ENCODE measurements around the gene TMEM179B. TPM values are rescaled to one million over a fixed set of nuclear protein-coding genes. Genes with fewer than 3 reads are reported as not detected.

Gene TMEM179B
- polyA plus RNA-seq, 1 donor (not counting 4 experiments of a cell fraction or from before 2014, with no cell fraction given) = 35.4 TPM

- Histone ChIP-seq H4K20me1 (ENCODE audit: control insufficient read depth, extremely low read depth, insufficient read depth, low read length) (no peaks in the 10 kb centered on the region), H3K27ac (ENCODE audit: control insufficient read depth, insufficient read depth, low read length) (no peak overlapping the region), H3K27me3 (ENCODE audit: control insufficient read depth, extremely low read depth, insufficient read depth, low read length) (no peaks in the 10 kb centered on the region), H2AFZ (ENCODE audit: control insufficient read depth, low read length) (no peak overlapping the region), H3K9me1 (ENCODE audit: control insufficient read depth, extremely low read depth, insufficient read depth, low read length) (no peaks in the 10 kb centered on the region), H3K9ac (ENCODE audit: control insufficient read depth, extremely low read depth, insufficient read depth, low read length) (no peak overlapping the region), H3K36me3 (ENCODE audit: control insufficient read depth in 2 of 2, extremely low read depth in 1 of 2, insufficient read depth in 2 of 2, low read length in 2 of 2) (peaks cover 2 to 4% of the 10 kb centered on the region in 2 experiments), H3K79me2 (ENCODE audit: control insufficient read depth, insufficient read depth, low read length) (no peaks in the 10 kb centered on the region), H3K4me1 (ENCODE audit: control insufficient read depth, extremely low read depth, insufficient read depth, low read length) (peaks cover 3% of the 10 kb centered on the region), H3K9me3 (ENCODE audit: control insufficient read depth, low read depth, low read length) (no peaks in the 10 kb centered on the region), H3K4me2 (ENCODE audit: control insufficient read depth, extremely low read depth, insufficient read depth, low read depth, low read length) (no peak overlapping the region), H3K4me3 (ENCODE audit: control insufficient read depth in 2 of 3, extremely low read depth in 1 of 3, insufficient read depth in 2 of 3, low read depth in 1 of 3, low read length in 3 of 3) (no peak overlapping the region)
- FAIRE-seq (no peak), DNase-seq (ENCODE audit: low read depth, low spot score) (no peak)
- dilution Hi-C loops (cut with MboI; ENCODE audit: extremely low pct_ligation_motif_present, low sequenced_read_pairs) = no loop called here
- TF ChIP-seq EZH2 (IDR thresholded peaks at IDR 0.05; ENCODE audit: low read length) = no peak
- TF ChIP-seq, protein P1, sequence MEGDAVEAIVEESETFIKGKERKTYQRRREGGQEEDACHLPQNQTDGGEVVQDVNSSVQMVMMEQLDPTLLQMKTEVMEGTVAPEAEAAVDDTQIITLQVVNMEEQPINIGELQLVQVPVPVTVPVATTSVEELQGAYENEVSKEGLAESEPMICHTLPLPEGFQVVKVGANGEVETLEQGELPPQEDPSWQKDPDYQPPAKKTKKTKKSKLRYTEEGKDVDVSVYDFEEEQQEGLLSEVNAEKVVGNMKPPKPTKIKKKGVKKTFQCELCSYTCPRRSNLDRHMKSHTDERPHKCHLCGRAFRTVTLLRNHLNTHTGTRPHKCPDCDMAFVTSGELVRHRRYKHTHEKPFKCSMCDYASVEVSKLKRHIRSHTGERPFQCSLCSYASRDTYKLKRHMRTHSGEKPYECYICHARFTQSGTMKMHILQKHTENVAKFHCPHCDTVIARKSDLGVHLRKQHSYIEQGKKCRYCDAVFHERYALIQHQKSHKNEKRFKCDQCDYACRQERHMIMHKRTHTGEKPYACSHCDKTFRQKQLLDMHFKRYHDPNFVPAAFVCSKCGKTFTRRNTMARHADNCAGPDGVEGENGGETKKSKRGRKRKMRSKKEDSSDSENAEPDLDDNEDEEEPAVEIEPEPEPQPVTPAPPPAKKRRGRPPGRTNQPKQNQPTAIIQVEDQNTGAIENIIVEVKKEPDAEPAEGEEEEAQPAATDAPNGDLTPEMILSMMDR (optimal IDR thresholded peaks at IDR 0.05 in 1 of 3, IDR thresholded peaks at IDR 0.05 in 1 of 3, conservative IDR thresholded peaks at IDR 0.05 in 1 of 3; ENCODE audit: extremely low read depth in 1 of 3, insufficient read depth in 2 of 3, low read length in 3 of 3) = no peak
These were observed 24.5 kb downstream of the TMEM179B start for GRCh38 chr11:62811659-62812058.

- H3K9ac ChIP-seq (ENCODE audit: control insufficient read depth, extremely low read depth, insufficient read depth, low read length) = no peak overlapping the region
- no peaks in the 10 kb centered on the region for H3K4me1 ChIP-seq (ENCODE audit: control insufficient read depth, extremely low read depth, insufficient read depth, low read length)
- no peaks in the 10 kb centered on the region for H3K9me3 ChIP-seq (ENCODE audit: control insufficient read depth, low read depth, low read length)
- no peak overlapping the region for H3K4me3 ChIP-seq (ENCODE audit: control insufficient read depth in 2 of 3, extremely low read depth in 1 of 3, insufficient read depth in 2 of 3, low read depth in 1 of 3, low read length in 3 of 3)
- no peaks in the 10 kb centered on the region for H4K20me1 ChIP-seq (ENCODE audit: control insufficient read depth, extremely low read depth, insufficient read depth, low read length)
- H3K9me1 ChIP-seq (ENCODE audit: control insufficient read depth, extremely low read depth, insufficient read depth, low read length) = no peaks in the 10 kb centered on the region
- H2AFZ ChIP-seq (ENCODE audit: control insufficient read depth, low read length) = no peak overlapping the region
- dilution Hi-C loops (cut with MboI; ENCODE audit: extremely low pct_ligation_motif_present, low sequenced_read_pairs) = no loop called here
- DNase-seq (ENCODE audit: low read depth, low spot score) (no peak), FAIRE-seq (no peak)
- H3K36me3 ChIP-seq (ENCODE audit: control insufficient read depth in 2 of 2, extremely low read depth in 1 of 2, insufficient read depth in 2 of 2, low read length in 2 of 2) = peaks cover 2 to 7% of the 10 kb centered on the region in 2 experiments
- TF ChIP-seq EZH2 (IDR thresholded peaks at IDR 0.05; ENCODE audit: low read length) = no peak
- TF ChIP-seq, protein P1 (optimal IDR thresholded peaks at IDR 0.05 in 1 of 3, IDR thresholded peaks at IDR 0.05 in 1 of 3, conservative IDR thresholded peaks at IDR 0.05 in 1 of 3; ENCODE audit: extremely low read depth in 1 of 3, insufficient read depth in 2 of 3, low read length in 3 of 3) = no peak
- no peaks in the 10 kb centered on the region for H3K79me2 ChIP-seq (ENCODE audit: control insufficient read depth, insufficient read depth, low read length)
- H3K27ac ChIP-seq (ENCODE audit: control insufficient read depth, insufficient read depth, low read length) = no peak overlapping the region
- H3K4me2 ChIP-seq (ENCODE audit: control insufficient read depth, extremely low read depth, insufficient read depth, low read depth, low read length) = no peak overlapping the region
- H3K27me3 ChIP-seq (ENCODE audit: control insufficient read depth, extremely low read depth, insufficient read depth, low read length) = no peaks in the 10 kb centered on the region
These were observed 29.4 kb downstream of the TMEM179B start for GRCh38 chr11:62816557-62816956.
